ENCODE measurements around the gene SULF2. TPM values are rescaled to one million over a fixed set of nuclear protein-coding genes. Genes with fewer than 3 reads are reported as not detected.

The SULF2 gene
- total RNA-seq, 4 donors from 2014 or later: 16.5 to 49.4 (median 31.1) TPM

DNA sequence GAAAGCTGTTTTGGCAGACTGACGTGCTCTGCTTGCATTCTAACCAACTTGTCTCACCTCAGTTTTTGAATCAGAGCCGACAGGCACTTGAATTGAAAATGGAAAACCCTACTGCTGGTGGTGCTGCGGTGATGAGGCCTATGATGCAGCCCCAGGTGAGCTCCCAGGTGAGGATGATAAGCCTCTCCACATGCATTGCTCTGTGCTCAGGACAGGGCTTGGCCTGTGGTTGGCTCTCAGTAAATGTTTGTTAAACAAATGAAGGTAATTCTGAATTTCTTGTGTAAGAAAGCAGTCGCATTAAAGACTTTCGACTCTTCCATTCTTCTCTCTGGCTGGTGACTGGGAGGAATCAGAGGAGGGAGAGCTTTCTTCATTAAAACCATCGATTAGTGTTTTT lies 136.3 kb downstream of the SULF2 start:
- TF ChIP-seq, protein P1, sequence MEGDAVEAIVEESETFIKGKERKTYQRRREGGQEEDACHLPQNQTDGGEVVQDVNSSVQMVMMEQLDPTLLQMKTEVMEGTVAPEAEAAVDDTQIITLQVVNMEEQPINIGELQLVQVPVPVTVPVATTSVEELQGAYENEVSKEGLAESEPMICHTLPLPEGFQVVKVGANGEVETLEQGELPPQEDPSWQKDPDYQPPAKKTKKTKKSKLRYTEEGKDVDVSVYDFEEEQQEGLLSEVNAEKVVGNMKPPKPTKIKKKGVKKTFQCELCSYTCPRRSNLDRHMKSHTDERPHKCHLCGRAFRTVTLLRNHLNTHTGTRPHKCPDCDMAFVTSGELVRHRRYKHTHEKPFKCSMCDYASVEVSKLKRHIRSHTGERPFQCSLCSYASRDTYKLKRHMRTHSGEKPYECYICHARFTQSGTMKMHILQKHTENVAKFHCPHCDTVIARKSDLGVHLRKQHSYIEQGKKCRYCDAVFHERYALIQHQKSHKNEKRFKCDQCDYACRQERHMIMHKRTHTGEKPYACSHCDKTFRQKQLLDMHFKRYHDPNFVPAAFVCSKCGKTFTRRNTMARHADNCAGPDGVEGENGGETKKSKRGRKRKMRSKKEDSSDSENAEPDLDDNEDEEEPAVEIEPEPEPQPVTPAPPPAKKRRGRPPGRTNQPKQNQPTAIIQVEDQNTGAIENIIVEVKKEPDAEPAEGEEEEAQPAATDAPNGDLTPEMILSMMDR (IDR thresholded peaks at IDR 0.05; ENCODE audit: low read depth): no peak

DNA sequence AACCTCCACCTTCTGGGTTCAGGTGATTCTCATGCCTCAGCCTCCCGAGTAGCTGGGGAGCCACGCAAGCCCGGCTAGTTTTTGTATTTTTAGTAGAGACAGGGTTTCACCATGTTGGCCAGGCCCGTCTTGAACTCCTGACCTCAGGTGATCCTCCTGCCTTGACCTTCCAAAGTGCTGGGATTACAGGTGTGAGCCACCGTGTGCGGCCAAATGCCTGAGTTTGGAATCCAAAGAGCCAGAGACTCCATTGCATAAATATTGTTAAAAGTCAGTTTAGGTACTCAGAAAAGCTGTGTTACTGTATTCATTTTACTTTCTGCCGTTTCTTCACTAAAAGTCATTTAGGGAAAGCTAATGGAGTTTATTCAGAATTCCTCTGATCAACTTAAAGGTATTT lies 137.3 kb downstream of the SULF2 start:
- TF ChIP-seq, protein P1 (IDR thresholded peaks at IDR 0.05; ENCODE audit: low read depth): no peak

DNA sequence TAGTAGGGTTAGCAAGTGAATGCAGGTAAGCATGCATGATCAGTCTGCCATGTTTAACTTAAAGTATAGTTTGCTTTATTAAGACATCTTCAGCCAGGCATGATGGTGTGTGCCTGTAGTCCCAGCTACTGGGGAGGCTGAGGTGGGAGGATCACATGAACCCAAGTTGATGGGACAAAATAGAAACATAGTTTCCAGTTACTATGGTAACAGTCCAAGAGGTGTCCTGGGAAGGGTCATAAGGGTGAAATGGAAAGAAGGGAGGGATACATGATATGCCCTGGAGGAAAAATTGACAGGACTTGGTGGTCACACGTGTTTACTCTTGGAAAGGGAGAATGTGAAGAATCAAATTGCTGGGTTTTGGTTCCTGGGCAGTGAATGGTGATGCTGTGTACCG lies 139.6 kb downstream of the SULF2 start:
- TF ChIP-seq, protein P1 (IDR thresholded peaks at IDR 0.05; ENCODE audit: low read depth): no peak

- TF ChIP-seq, protein P1 (IDR thresholded peaks at IDR 0.05; ENCODE audit: low read depth): no peak
Measured at GRCh38 chr20:47642624-47643023, 142.7 kb downstream of the SULF2 start.

DNA sequence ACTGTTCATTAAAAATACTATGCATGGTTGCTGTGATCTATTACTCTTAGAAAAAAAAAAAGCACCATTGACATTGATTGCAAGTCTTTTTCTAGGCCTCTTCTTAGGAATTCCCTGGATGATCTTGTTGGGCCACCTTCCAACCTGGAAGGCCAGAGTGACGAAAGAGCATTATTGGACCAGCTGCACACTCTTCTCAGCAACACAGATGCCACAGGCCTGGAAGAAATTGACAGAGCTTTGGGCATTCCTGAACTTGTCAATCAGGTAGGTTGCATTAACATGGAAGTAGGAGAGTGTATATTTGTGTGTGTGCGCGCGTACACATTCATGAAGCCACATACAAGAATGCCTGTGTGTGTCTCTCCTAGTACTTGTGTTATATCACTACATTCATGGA lies 143.2 kb downstream of the SULF2 start:
- TF ChIP-seq, protein P1 (IDR thresholded peaks at IDR 0.05; ENCODE audit: low read depth): no peak

DNA sequence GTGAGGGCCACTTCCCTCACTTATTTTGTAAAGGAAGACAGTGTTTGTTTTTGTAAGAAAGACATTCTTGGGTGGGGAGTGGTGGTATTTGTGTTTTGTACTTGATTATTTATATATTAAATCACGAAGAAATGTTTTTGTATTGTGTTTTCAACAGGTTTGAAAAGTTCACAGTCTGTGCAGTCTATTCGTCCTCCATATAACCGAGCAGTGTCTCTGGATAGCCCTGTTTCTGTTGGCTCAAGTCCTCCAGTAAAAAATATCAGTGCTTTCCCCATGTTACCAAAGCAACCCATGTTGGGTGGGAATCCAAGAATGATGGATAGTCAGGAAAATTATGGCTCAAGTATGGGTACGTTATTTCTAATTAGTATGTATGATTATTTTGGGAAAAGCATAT lies 146.4 kb downstream of the SULF2 start:
- TF ChIP-seq, protein P1 (IDR thresholded peaks at IDR 0.05; ENCODE audit: low read depth): no peak

DNA sequence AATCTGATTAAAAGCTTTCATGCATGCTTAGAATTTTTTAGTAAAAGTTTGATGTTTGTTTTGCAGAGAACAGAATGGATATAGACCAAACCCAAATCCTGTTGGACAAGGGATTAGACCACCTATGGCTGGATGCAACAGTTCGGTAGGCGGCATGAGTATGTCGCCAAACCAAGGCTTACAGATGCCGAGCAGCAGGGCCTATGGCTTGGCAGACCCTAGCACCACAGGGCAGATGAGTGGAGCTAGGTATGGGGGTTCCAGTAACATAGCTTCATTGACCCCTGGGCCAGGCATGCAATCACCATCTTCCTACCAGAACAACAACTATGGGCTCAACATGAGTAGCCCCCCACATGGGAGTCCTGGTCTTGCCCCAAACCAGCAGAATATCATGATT lies 150.0 kb downstream of the SULF2 start:
- TF ChIP-seq, protein P1 (IDR thresholded peaks at IDR 0.05; ENCODE audit: low read depth): no peak

All from subcutaneous adipose tissue (tissue), 4 donors.